SK-N-SH treated with all-trans-retinoic acid at 6 μM for 48 hours (cell line): ENCODE data around the gene SLC6A9.

Source experiments
- ATAC-seq: fragments of 200-7000 bp; cut with Tn5 transposase; 3 replicates; pipeline ENCODE4 v1.9.1; 2020; ENCODE audit warnings: mild to moderate bottlenecking, moderate library complexity
- ARNTL ChIP-seq: fragments of 450-650 bp; formaldehyde crosslinking; IDR thresholded peaks from 2 replicates; pipeline ENCODE4 v1.5.0; 2020; ENCODE audit warnings: low read depth, mild to moderate bottlenecking, moderate library complexity, borderline replicate concordance
- BACH2 ChIP-seq: fragments of 250-450 bp; sonication (Bioruptor Pico); IDR thresholded peaks from 2 replicates; pipeline ENCODE4 v1.9.0; 2021; ENCODE audit warnings: mild to moderate bottlenecking, borderline replicate concordance
- CREB5 ChIP-seq: fragments of 250-450 bp; sonication (Bioruptor Pico); IDR thresholded peaks from 2 replicates; pipeline ENCODE4 v1.5.1; 2020; ENCODE audit warnings: low read depth, mild to moderate bottlenecking, moderate library complexity
- CSDC2 ChIP-seq: fragments of 250-450 bp; sonication (Bioruptor Pico); IDR thresholded peaks from 2 replicates; pipeline ENCODE4 v1.5.0; 2020; ENCODE audit warnings: mild to moderate bottlenecking, moderate library complexity
- CSRNP3 ChIP-seq: fragments of 250-450 bp; sonication (Bioruptor Pico); IDR thresholded peaks from 2 replicates; pipeline ENCODE4 v1.5.1; 2021; ENCODE audit warnings: mild to moderate bottlenecking, moderate library complexity
- ESRRG ChIP-seq: fragments of 250-450 bp; sonication (Bioruptor Pico); IDR thresholded peaks from 2 replicates; pipeline ENCODE4 v1.6.1; 2021; ENCODE audit warnings: mild to moderate bottlenecking
- GLIS3 ChIP-seq: fragments of 250-450 bp; sonication (Bioruptor Pico); IDR thresholded peaks from 2 replicates; pipeline ENCODE4 v1.5.0; 2020; ENCODE audit warnings: mild to moderate bottlenecking, moderate library complexity
- ISL1 ChIP-seq: fragments of 250-450 bp; sonication (Bioruptor Pico); IDR thresholded peaks from 2 replicates; pipeline ENCODE4 v2.1.2; 2022; ENCODE audit warnings: mild to moderate bottlenecking, moderate library complexity
- OSR1 ChIP-seq: fragments of 250-450 bp; sonication (Bioruptor Pico); IDR thresholded peaks from 2 replicates; pipeline ENCODE4 v1.8.0; 2022; ENCODE audit warnings: moderate library complexity, mild to moderate bottlenecking, inconsistent platforms
- PATZ1 ChIP-seq: fragments of 250-450 bp; sonication (Bioruptor Pico); IDR thresholded peaks from 2 replicates; pipeline ENCODE4 v1.8.0; 2020; ENCODE audit warnings: mild to moderate bottlenecking, moderate library complexity, borderline replicate concordance
- POU6F1 ChIP-seq: fragments of 250-450 bp; sonication (Bioruptor Pico); IDR thresholded peaks from 2 replicates; pipeline ENCODE4 v1.8.0; 2021; ENCODE audit warnings: low read depth, mild to moderate bottlenecking, moderate library complexity, borderline replicate concordance
- PPARA ChIP-seq: fragments of 250-450 bp; sonication (Bioruptor Pico); IDR thresholded peaks from 2 replicates; pipeline ENCODE4 v1.5.0; 2020; ENCODE audit warnings: mild to moderate bottlenecking, borderline replicate concordance
- RARB ChIP-seq: fragments of 250-450 bp; sonication (Bioruptor Pico); IDR thresholded peaks from 2 replicates; pipeline ENCODE4 v1.8.0; 2021; ENCODE audit warnings: mild to moderate bottlenecking, moderate library complexity
- SNAI2 ChIP-seq: fragments of 250-450 bp; sonication (Bioruptor Pico); IDR thresholded peaks from 2 replicates; pipeline ENCODE4 v1.5.0; 2020; ENCODE audit warnings: mild to moderate bottlenecking, moderate library complexity
- TCF4 ChIP-seq: fragments of 250-450 bp; sonication (Bioruptor Pico); IDR thresholded peaks from 2 replicates; pipeline ENCODE4 v1.8.0; 2021; ENCODE audit warnings: mild to moderate bottlenecking, moderate library complexity, borderline replicate concordance
- TOX ChIP-seq: fragments of 250-450 bp; sonication (Bioruptor Pico); IDR thresholded peaks from 2 replicates; pipeline ENCODE4 v1.8.0; 2021; ENCODE audit warnings: mild to moderate bottlenecking, moderate library complexity, borderline replicate concordance
- TSHZ2 ChIP-seq: fragments of 250-450 bp; sonication (Bioruptor Pico); IDR thresholded peaks from 2 replicates; pipeline ENCODE4 v1.5.0; 2020; ENCODE audit warnings: mild to moderate bottlenecking, moderate library complexity
- ZC3H10 ChIP-seq: fragments of 250-450 bp; sonication (Bioruptor Pico); IDR thresholded peaks from 2 replicates; pipeline ENCODE4 v1.5.1; 2021; ENCODE audit warnings: mild to moderate bottlenecking, moderate library complexity
- ZFP3 ChIP-seq: fragments of 250-450 bp; sonication (Bioruptor Pico); IDR thresholded peaks from 2 replicates; pipeline ENCODE4 v1.5.0; 2020; ENCODE audit warnings: mild to moderate bottlenecking, moderate library complexity
- ZFP30 ChIP-seq: fragments of 450-650 bp; formaldehyde crosslinking; IDR thresholded peaks from 2 replicates; pipeline ENCODE4 v1.5.0; 2022; ENCODE audit warnings: mild to moderate bottlenecking, moderate library complexity
- ZNF565 ChIP-seq: fragments of 450-650 bp; formaldehyde crosslinking; conservative IDR thresholded peaks from 2 replicates; pipeline ENCODE4 v1.5.0; 2020; ENCODE audit warnings: low read depth, mild to moderate bottlenecking, moderate library complexity
- ZNF70 ChIP-seq: fragments of 450-650 bp; formaldehyde crosslinking; IDR thresholded peaks from 2 replicates; pipeline ENCODE4 v1.5.0; 2020; ENCODE audit warnings: mild to moderate bottlenecking, moderate library complexity
- ZNF8 ChIP-seq: fragments of 450-650 bp; formaldehyde crosslinking; IDR thresholded peaks from 2 replicates; pipeline ENCODE4 v1.5.0; 2020; ENCODE audit warnings: mild to moderate bottlenecking, moderate library complexity

Gene SLC6A9

GRCh38 chr1:43978551-43979260 lies 52.6 kb downstream of the SLC6A9 start, which contains the start of gene B4GALT2:
Gene B4GALT2, plus strand, starts transcription at chr1:43979210. Its CDS starts 1,951 bp downstream, at chr1:43981161.
- no peak for TF ChIP-seq POU6F1 (CRISPR knock-in tag)
- TF ChIP-seq ZNF8 (CRISPR knock-in tag) = no peak
- TF ChIP-seq TSHZ2 (CRISPR knock-in tag) = no peak
- no peak for TF ChIP-seq CSRNP3 (CRISPR knock-in tag)
- no peak for TF ChIP-seq ZNF565 (CRISPR knock-in tag)
- TF ChIP-seq ARNTL = no peak
- TF ChIP-seq ZFP30 (CRISPR knock-in tag) = no peak
- no peak for TF ChIP-seq PPARA (CRISPR knock-in tag)
- TF ChIP-seq SNAI2 (CRISPR knock-in tag) = no peak
- no peak for TF ChIP-seq ZC3H10 (CRISPR knock-in tag)
- TF ChIP-seq GLIS3 (CRISPR knock-in tag) = no peak
- TF ChIP-seq ISL1 (CRISPR knock-in tag) = no peak
- TF ChIP-seq ZFP3 (CRISPR knock-in tag) = no peak
- TF ChIP-seq BACH2 (CRISPR knock-in tag) = no peak
- TF ChIP-seq ZNF70 (CRISPR knock-in tag) = no peak
- no peak for TF ChIP-seq TCF4
- TF ChIP-seq CSDC2 (CRISPR knock-in tag) = no peak
- no peak for ATAC-seq

- ATAC-seq = no peak
- TF ChIP-seq ESRRG (CRISPR knock-in tag) = no peak
- no peak for TF ChIP-seq ZFP3 (CRISPR knock-in tag)
- no peak for TF ChIP-seq TOX (CRISPR knock-in tag)
- no peak for TF ChIP-seq CSRNP3 (CRISPR knock-in tag)
- no peak for TF ChIP-seq ZFP30 (CRISPR knock-in tag)
- no peak for TF ChIP-seq SNAI2 (CRISPR knock-in tag)
- no peak for TF ChIP-seq PATZ1 (CRISPR knock-in tag)
- TF ChIP-seq PPARA (CRISPR knock-in tag) = no peak
- TF ChIP-seq CREB5 = no peak
- TF ChIP-seq ISL1 (CRISPR knock-in tag) = no peak
- TF ChIP-seq RARB (CRISPR knock-in tag) = no peak
- no peak for TF ChIP-seq TSHZ2 (CRISPR knock-in tag)
- TF ChIP-seq OSR1 = no peak
- TF ChIP-seq ZNF8 (CRISPR knock-in tag) = no peak
Measured at GRCh38 chr1:43978264-43978550, 53.1 kb downstream of the SLC6A9 start.
